GM21723 (cell line): ENCODE results near the gene IGFBP1.
A peak's percentile ranks its signal among the peaks of the same experiment; 100 is the strongest.

Experiments used
- ATAC-seq: cut with Tn5 transposase; IDR thresholded peaks from one replicate; pipeline ENCODE4 v1.9.1; 2021; ENCODE audit warnings: mild to moderate bottlenecking, moderate library complexity; ENCODE audit not compliant: unreplicated experiment

The IGFBP1 gene

GRCh38 chr7:45898222-45898621 is 9.9 kb downstream of the IGFBP1 start:
- no peak for ATAC-seq

DNA sequence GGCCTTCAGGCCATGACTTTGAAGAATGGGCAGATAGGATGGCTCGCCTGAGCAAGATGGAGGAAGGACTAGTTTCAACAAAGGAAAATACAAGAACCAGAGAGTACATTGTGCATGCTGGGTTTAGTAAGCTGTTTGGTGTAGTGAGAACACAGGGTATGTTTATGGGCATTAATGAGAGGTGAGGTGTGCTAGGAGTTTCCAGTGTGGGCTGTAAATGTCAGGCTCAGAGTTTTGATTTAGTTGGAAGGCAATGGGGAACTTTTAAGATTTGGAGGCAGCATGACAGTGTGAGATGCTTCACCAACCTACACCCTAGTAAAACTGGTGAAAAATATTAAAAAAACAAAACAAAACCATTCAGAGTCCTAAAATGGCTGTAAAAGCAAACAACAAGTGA is 13.3 kb downstream of the IGFBP1 start:
- ATAC-seq = no peak

DNA sequence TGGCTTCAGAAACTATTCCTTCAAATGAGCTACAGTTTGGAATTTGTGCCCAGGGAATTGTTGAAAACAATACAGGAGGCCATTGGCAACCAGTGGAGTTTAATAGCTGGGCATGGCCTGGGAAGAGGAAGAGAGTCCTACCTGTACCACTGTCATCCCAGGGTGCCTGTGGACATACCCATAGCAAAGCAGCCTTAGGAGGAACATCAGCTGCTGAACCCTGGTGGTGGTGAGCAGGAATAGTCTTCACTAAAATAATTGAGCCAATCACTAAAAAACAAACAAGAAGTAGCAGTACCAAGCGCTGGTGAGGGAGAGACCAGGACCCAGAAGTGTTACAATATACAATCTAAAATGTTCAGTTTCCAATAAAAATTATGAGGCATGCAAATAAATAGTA is 14.5 kb downstream of the IGFBP1 start:
- no peak for ATAC-seq

GRCh38 chr7:45909561-45909960 is 21.3 kb downstream of the IGFBP1 start:
- ATAC-seq = no peak

DNA sequence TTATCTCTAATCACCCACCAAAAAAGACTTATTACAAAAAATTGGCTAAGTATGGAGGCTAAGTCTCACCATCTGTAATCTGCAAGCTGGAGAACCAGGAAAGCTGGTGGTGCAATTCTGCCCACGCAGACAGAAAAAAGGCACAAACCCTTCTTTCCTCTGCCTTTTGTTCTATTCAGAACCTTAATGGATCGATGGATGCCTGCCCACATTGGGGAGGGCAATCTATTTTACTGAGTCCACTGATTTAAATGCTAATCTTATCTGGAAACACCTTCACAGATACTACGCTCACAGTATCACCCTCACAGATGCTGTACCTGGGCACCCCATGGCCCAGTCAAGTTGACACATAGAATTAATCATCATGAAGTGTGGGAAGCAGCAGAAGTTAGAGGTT is 22.6 kb downstream of the IGFBP1 start:
- no peak for ATAC-seq

DNA sequence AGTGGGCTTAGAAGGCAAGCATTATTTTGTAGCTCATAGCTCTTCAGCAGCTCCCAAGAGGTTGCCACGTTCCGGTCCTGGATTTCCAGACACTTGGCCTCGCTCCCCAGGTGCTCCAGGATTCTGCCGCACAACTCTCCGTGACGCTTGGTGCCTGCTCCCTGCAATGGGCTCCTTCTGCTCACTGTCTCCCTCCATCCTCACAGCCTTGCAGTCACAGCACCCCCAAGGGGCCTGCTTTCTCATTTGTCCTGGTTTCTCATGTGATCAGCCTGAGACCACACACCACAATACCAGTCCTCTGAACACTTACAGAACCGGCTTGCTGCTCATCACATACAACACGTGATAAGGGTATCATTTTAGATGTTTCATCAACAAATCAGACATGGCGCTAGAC is 23.0 kb downstream of the IGFBP1 start:
- ATAC-seq = no peak

- ATAC-seq = no peak
Observed at GRCh38 chr7:45912972-45913371, 24.7 kb downstream of the IGFBP1 start.

- no peak for ATAC-seq
Observed at GRCh38 chr7:45914911-45915310, 26.6 kb downstream of the IGFBP1 start.

DNA sequence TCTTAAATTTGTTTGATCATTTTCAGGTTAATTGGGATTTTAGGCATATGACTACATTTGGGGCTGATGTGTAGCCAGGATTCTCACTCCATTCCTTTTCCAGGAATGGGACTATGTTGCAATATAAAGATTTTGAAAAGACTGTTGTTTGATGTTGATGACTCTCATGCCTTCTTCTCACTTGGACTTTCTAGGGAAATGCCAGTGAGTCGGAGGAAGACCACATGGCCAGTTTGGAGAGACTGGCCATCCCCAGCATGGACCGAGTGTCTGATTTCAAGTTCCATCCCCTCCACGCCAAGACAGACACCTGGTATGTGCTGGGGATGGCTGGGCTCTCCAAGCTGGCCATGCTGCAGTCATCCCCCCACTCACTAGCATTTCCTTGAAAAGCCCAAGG is 27.3 kb downstream of the IGFBP1 start:
- no peak for ATAC-seq

- no peak for ATAC-seq
Observed at GRCh38 chr7:45917064-45917463, 28.8 kb downstream of the IGFBP1 start.

GRCh38 chr7:45917658-45918057 is 29.4 kb downstream of the IGFBP1 start:
- peak; percentile 81 for ATAC-seq

DNA sequence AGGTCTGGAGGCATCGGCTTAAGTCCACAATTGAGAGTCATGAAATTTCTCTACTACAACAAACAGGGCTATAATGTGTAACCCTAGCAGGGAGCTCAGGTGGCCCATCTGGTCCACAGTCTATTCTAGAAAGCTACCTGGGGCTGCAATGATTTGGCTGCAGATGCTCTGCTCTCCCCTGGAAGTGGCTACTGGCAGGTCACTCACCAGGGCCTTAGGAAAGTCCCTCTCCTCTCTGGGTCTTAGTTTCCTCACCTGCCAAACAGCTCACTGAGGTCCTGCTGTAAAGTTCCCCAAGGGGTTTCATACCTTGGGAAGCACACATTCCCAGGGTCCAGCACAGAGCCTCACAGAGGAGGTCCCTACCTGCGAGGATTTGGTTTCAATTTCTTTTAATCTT is 30.3 kb downstream of the IGFBP1 start:
- ATAC-seq = no peak

DNA sequence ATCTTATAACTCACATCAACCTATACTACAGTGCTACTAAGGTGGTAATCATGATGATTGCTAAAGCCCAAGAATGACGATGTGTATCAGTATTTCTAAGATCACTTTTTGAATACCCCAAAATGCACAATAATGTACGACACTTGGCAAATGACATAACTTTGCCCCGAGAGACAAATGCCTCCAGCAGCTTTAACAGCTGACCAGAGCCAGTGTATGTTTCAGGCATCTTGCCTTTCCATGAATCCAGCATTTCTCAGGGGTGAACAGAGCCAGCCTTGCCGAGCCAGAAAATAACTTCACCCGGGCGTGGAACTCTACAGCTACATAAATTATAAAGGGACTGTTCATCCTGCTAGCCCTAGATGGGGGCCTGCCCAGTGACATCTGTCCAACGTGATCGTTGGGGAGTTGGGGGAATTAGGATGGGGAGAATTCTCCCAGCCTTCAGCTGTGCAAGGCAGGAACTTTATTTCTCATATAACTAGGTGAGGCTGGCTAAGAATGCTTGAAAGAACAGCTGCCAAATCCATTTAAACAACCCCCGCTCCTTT is 31.0 kb downstream of the IGFBP1 start:
- ATAC-seq = no peak

DNA sequence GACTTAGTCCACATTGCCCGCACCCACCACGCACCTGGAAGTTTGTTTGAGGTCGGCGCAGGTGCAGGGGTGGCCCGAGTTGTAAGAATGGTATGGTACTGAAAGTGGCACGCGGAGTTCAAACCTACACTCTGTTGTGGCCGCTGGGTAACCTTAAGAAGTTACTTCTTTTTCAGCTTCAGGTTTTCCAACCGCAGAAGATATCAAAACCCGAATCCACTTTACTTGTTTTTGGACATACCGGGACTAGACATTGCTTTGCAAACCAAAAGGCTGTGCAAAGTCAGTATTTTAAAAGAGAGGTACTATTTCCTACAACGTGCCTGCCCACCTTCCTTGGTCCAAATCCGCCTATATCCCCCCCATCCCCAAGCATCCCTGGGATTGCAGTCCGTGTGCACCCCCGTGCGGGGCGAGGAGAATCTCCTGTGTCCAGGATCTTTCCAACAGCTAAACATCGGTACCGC is 31.7 kb downstream of the IGFBP1 start:
- ATAC-seq = no peak

DNA sequence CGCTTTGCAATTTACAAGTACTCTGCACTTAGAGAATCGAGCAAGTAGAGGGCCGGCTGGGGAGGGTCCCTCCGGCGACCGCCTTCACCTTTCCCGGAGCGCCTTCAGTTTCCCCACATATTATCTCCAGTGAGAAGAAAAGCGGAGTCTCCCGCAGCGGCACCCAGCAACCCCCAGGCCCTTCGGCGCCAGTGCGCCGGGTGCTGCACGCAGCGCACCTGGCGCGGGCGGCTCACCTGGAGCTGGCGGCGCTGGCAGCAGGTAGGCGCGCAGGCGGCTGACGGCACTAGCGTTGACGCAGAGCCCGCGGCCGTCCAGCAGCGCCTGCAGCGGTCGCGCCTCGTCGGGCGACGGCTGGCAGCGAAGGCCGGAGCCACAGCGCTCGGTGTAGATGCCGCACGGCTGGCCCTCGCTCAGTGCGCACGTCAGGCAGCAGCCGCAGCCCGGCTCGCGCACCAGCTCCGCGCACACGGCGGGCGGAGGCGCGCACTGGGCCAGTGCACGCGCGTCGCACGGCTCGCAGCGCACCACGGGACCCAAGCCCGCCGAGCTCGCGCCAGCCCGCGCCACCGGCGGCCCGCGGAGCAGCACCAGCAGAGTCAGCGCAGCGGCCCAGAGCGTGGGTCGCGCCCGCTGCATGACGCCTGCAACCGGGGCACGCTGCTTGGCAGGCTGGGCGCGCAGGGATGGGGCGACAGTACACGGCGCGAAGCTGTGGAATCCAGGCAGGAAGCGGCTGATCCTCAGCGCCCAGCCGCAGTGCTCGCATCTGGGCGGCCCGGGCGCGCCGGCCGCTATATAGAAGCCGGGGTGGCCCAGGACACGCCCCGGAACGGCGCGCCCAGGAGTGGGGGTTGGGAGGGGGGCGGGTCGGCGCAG is 32.5 kb downstream of the IGFBP1 start, which contains the start of gene IGFBP3:
TSS of gene IGFBP3 (minus strand) at position 771 of the 879 bp plus-strand sequence. CDS start at position 639, 132 bp downstream.
- ATAC-seq = no peak

GRCh38 chr7:45921381-45921698 is 33.1 kb downstream of the IGFBP1 start:
- no peak for ATAC-seq

GRCh38 chr7:45921699-45922519 is 33.6 kb downstream of the IGFBP1 start:
- no peak for ATAC-seq

DNA sequence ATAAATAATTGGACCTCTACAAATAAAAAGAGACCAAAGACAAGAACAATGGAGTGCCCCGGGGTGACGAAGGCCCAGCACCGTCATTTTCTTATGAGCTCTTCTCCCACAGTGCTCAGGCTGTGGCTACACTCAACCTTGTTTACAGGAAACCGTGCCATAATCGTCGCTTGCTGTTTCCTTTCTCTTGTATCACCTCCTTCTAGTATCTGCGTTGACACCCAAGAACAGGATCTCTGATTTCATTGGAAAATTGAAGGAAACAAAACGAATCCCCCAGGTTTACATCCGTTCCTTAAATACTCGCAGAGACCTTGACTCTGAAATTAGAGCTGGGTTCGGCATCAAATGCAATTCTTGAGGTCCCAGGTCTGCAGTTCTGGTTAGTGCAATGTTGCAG is 34.5 kb downstream of the IGFBP1 start:
- no peak for ATAC-seq

- no peak for ATAC-seq
Observed at GRCh38 chr7:45923290-45923689, 35.0 kb downstream of the IGFBP1 start.

GRCh38 chr7:45923818-45924217 is 35.5 kb downstream of the IGFBP1 start:
- no peak for ATAC-seq

GRCh38 chr7:45924283-45924682 is 36.0 kb downstream of the IGFBP1 start:
- no peak for ATAC-seq

GRCh38 chr7:45927721-45928120 is 39.4 kb downstream of the IGFBP1 start:
- ATAC-seq = no peak
